H1 (cell line): Measurements from ENCODE around the gene RPS27A. TPM values are rescaled to one million over a fixed set of nuclear protein-coding genes. Genes with fewer than 3 reads are reported as not detected.

Experiments used
- CBX8 ChIP-seq: fragments of 300-800, 300-1000 bp; sonication (generic); IDR thresholded peaks from 2 replicates; pipeline ENCODE4 v1.7.1; 2016; ENCODE audit warnings: low read depth, low read length, borderline replicate concordance
- SIX5 ChIP-seq: IDR thresholded peaks from 2 replicates; pipeline ENCODE4 v1.6.1; 2011; ENCODE audit warnings: mild to moderate bottlenecking, low read depth, low read length
- polyA plus RNA-seq, 7 experiments: library from polyadenylated mRNA; depleted of rRNA in 3 of 7; stranded (reverse) in 5 of 7; unstranded in 2 of 7; fragments of >200 nt in 5 of 7; fragments of 200-250 nt in 2 of 7; gene quantifications; 1 replicate in 5 of 7; 2 replicates in 1 of 7; 4 replicates in 1 of 7; pipeline versions ENCODE4 v1.2.1 to v1.2.3, GENCODE V29; 2011 to 2013; ENCODE audit warnings: missing spikeins in 2 of 7, mixed read lengths in 2 of 7
- total RNA-seq: library from RNA; stranded (reverse); fragmentation: NEBNext Ultra II Directional; extraction: Animal tissue kit (Norgen Biotek cat#: 25700); gene quantifications from 2 replicates; pipeline ENCODE4 v1.2.1, GENCODE V29; 2021
- TF ChIP-seq, protein P1 (sequence below): IDR thresholded peaks from 2 replicates; pipeline ENCODE4 v1.6.1; 2012; ENCODE audit warnings: low read length, inconsistent platforms

RPS27A gene
- total and polyA plus RNA-seq, 2 of the 8 experiments (the other 6 are each of a cell fraction or from before 2014, with no cell fraction given) = 1,431 to 1,682 TPM

DNA sequence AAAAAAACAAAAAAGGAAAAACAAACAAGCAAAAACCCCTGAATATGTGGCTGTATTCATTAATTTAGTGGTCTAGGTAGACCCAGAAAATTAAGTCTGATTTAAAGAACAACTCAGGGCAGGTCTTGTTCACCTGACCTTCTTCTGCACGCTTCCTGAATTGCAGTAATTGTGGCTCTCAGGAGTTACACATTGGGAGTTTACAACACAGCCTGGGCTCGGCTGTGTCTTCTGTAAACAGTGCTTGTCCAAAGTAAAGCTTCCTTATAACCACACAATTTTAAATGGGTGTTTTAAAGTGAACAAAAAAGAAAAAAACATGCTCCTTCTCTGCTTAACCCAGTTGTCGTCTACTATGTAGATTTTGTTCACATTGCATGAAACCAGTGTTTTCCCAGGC is 44.8 kb downstream of the RPS27A start (continued):
- TF ChIP-seq SIX5 (no peak), CBX8 (no peak)
- TF ChIP-seq, protein P1, sequence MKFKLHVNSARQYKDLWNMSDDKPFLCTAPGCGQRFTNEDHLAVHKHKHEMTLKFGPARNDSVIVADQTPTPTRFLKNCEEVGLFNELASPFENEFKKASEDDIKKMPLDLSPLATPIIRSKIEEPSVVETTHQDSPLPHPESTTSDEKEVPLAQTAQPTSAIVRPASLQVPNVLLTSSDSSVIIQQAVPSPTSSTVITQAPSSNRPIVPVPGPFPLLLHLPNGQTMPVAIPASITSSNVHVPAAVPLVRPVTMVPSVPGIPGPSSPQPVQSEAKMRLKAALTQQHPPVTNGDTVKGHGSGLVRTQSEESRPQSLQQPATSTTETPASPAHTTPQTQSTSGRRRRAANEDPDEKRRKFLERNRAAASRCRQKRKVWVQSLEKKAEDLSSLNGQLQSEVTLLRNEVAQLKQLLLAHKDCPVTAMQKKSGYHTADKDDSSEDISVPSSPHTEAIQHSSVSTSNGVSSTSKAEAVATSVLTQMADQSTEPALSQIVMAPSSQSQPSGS = no peak
